GM23248 (cell line): Measurements from ENCODE around the gene ARHGEF7. TPM values are rescaled to one million over a fixed set of nuclear protein-coding genes. Genes with fewer than 3 reads are reported as not detected.
A peak's percentile ranks its signal among the peaks of the same experiment; 100 is the strongest.

Source experiments
- DNase-seq: peaks from one replicate; pipeline ENCODE4 v3.0.0-alpha.2; 2015
- H2AFZ ChIP-seq: fragments of 200-600 bp; sonication (generic); 2 replicates; pipeline ENCODE4 v1.6.1; 2016; ENCODE audit warnings: antibody characterized with exemption
- H3F3A ChIP-seq: fragments of 200-600 bp; sonication (generic); 2 replicates; pipeline ENCODE4 v1.6.1; 2016; ENCODE audit warnings: mild to moderate bottlenecking, antibody characterized with exemption, mixed run types; ENCODE audit not compliant: insufficient read depth
- H3K27ac ChIP-seq: fragments of 200-600 bp; sonication (generic); 2 replicates; pipeline ENCODE4 v1.5.1; 2016; ENCODE audit warnings: mild to moderate bottlenecking
- H3K27me3 ChIP-seq: fragments of 200-600 bp; sonication (generic); replicated peaks from 2 replicates; pipeline ENCODE4 v1.6.1; 2016; ENCODE audit warnings: mild to moderate bottlenecking; ENCODE audit not compliant: insufficient read depth
- H3K36me3 ChIP-seq: fragments of 200-600 bp; sonication (generic); 2 replicates; pipeline ENCODE4 v1.6.1; 2016; ENCODE audit warnings: low read depth, mild to moderate bottlenecking
- H3K4me1 ChIP-seq: fragments of 200-600 bp; sonication (generic); 2 replicates; pipeline ENCODE4 v1.6.1; 2016; ENCODE audit warnings: mild to moderate bottlenecking; ENCODE audit not compliant: insufficient read depth
- H3K4me2 ChIP-seq: fragments of 200-600 bp; sonication (generic); one replicate; pipeline ENCODE4 v1.6.1; 2016; ENCODE audit warnings: mild to moderate bottlenecking; ENCODE audit not compliant: unreplicated experiment
- H3K4me3 ChIP-seq: fragments of 200-600 bp; sonication (generic); 2 replicates; pipeline ENCODE4 v1.5.1; 2016; ENCODE audit warnings: mild to moderate bottlenecking
- H3K79me2 ChIP-seq: fragments of 200-600 bp; sonication (generic); 2 replicates; pipeline ENCODE4 v1.6.1; 2016; ENCODE audit warnings: mild to moderate bottlenecking; ENCODE audit not compliant: insufficient read depth
- H3K9ac ChIP-seq: fragments of 200-600 bp; sonication (generic); 2 replicates; pipeline ENCODE4 v1.6.1; 2016; ENCODE audit warnings: mild to moderate bottlenecking
- H3K9me2 ChIP-seq: fragments of 200-600 bp; sonication (generic); 2 replicates; pipeline ENCODE4 v1.6.1; 2016; ENCODE audit warnings: mixed run types, mild to moderate bottlenecking, moderate library complexity; ENCODE audit not compliant: insufficient read depth
- H3K9me3 ChIP-seq: fragments of 200-600 bp; sonication (generic); one replicate; pipeline ENCODE4 v1.6.1; 2017; ENCODE audit warnings: low read depth
- H4K20me1 ChIP-seq: fragments of 200-600 bp; sonication (generic); 2 replicates; pipeline ENCODE4 v1.6.0; 2016; ENCODE audit not compliant: insufficient read depth
- EZH2 ChIP-seq: fragments of 200-600 bp; sonication (generic); IDR thresholded peaks from 2 replicates; pipeline ENCODE4 v1.6.1; 2018; ENCODE audit warnings: antibody characterized with exemption, mild to moderate bottlenecking; ENCODE audit not compliant: insufficient read depth, poor library complexity, severe bottlenecking
- EZH2phosphoT487 ChIP-seq: fragments of 200-600 bp; sonication (generic); IDR thresholded peaks from 2 replicates; pipeline ENCODE4 v1.6.1; 2018; ENCODE audit warnings: antibody characterized with exemption, moderate library complexity, mild to moderate bottlenecking, low read depth; ENCODE audit not compliant: insufficient read depth
- WGBS, 2 experiments: methylation state at CpG; one replicate each; pipeline ENCODE4 v1.1.6; 2015 to 2017; ENCODE audit warnings: low lambda C conversion rate in 2 of 2, low coverage in 1 of 2; ENCODE audit errors: missing lambda C conversion rate in 2 of 2; 5-methylcytosine and 5-hydroxymethylcytosine counted together
- in situ Hi-C: fragments of 300-500 bp; cut with MboI; formaldehyde crosslinking; loops from 2 replicates; pipeline ENCODE4 v1.15.0; 2020
- polyA plus RNA-seq: library from polyadenylated mRNA; unstranded; fragments of >200 nt; fragmentation: Nextera tagmentation; extraction: Ambion mirVana; gene quantifications from 2 replicates; pipeline ENCODE4 v1.2.1, GENCODE V29; 2016
- total RNA-seq: library from RNA; depleted of rRNA; stranded (reverse); fragments of >200 nt; shearing (Covaris generic); gene quantifications from 2 replicates; pipeline ENCODE4 v1.2.3, GENCODE V29; 2014

Gene ARHGEF7
- total and polyA plus RNA-seq, 2 experiments from 2014 or later = 19.0 to 23.0 TPM

DNA sequence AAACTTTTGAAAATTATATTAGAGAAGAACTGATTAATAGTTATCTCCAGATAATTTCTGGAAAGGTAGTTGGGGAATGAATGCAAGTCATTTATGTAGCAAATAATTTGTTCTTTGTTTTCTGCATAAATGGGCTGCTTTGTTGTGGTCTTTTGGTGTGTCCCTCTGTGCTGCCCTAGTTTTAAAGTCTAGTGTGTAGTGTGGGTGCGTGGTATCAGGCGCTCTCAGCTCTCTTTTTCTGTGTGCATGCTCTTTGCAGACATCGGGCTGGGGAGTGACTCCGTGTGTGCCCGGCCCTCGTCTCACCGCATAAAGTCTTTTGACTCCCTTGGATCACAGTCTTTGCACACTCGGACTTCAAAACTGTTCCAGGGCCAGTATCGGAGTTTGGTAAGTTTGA, 94.5 kb downstream of the ARHGEF7 start:
- 69 to 73% methylated on average over 9 of the region's 9 CpGs for WGBS, 2 experiments
- peaks cover 94% of the 10 kb centered on the region for H3K79me2 ChIP-seq
- in situ Hi-C loops = loop anchor here (25.0 kb wide), 1 partner anchor 272 kb away; no protein-coding TSS in a partner anchor
- H3K9me3 ChIP-seq = no peaks in the 10 kb centered on the region
- peaks cover 33% of the 10 kb centered on the region for H3K4me1 ChIP-seq
- H3F3A ChIP-seq = peaks cover 20% of the 10 kb centered on the region
- peak overlapping the region; percentile 90 for H3K4me2 ChIP-seq
- no peak overlapping the region for H3K4me3 ChIP-seq
- no peak for DNase-seq
- no peaks in the 10 kb centered on the region for H4K20me1 ChIP-seq
- peak overlapping the region; percentile 73 for H3K27ac ChIP-seq
- peak overlapping the region; percentile 70; the same call in 1 of the 2 replicates for H3K9ac ChIP-seq
- H3K27me3 ChIP-seq = no peaks in the 10 kb centered on the region
- no peak overlapping the region for H2AFZ ChIP-seq
- H3K9me2 ChIP-seq = no peaks in the 10 kb centered on the region
- no peaks in the 10 kb centered on the region for H3K36me3 ChIP-seq
- TF ChIP-seq EZH2 (no peak), EZH2phosphoT487 (no peak)

GRCh38 chr13:111210091-111210490, 95.0 kb downstream of the ARHGEF7 start:
- H2AFZ ChIP-seq = peak overlapping the region; percentile 52
- peaks cover 96% of the 10 kb centered on the region for H3K79me2 ChIP-seq
- H3K4me1 ChIP-seq = peaks cover 32% of the 10 kb centered on the region
- WGBS, 2 experiments = 21 to 32% methylated on average over 4 of the region's 4 CpGs
- no peaks in the 10 kb centered on the region for H3K9me2 ChIP-seq
- no peaks in the 10 kb centered on the region for H3K9me3 ChIP-seq
- H3K9ac ChIP-seq = peak overlapping the region; percentile 70
- H3K27me3 ChIP-seq = no peaks in the 10 kb centered on the region
- no peak for TF ChIP-seq EZH2phosphoT487
- no peak for TF ChIP-seq EZH2
- H3K27ac ChIP-seq = peak overlapping the region; percentile 73
- H4K20me1 ChIP-seq = no peaks in the 10 kb centered on the region
- peak overlapping the region; percentile 67 for H3K4me3 ChIP-seq
- in situ Hi-C loops = loop anchor here (25.0 kb wide), 1 partner anchor 273 kb away; no protein-coding TSS in a partner anchor
- H3K4me2 ChIP-seq = peak overlapping the region; percentile 90
- no peaks in the 10 kb centered on the region for H3K36me3 ChIP-seq
- DNase-seq = no peak
- peaks cover 20% of the 10 kb centered on the region for H3F3A ChIP-seq

DNA sequence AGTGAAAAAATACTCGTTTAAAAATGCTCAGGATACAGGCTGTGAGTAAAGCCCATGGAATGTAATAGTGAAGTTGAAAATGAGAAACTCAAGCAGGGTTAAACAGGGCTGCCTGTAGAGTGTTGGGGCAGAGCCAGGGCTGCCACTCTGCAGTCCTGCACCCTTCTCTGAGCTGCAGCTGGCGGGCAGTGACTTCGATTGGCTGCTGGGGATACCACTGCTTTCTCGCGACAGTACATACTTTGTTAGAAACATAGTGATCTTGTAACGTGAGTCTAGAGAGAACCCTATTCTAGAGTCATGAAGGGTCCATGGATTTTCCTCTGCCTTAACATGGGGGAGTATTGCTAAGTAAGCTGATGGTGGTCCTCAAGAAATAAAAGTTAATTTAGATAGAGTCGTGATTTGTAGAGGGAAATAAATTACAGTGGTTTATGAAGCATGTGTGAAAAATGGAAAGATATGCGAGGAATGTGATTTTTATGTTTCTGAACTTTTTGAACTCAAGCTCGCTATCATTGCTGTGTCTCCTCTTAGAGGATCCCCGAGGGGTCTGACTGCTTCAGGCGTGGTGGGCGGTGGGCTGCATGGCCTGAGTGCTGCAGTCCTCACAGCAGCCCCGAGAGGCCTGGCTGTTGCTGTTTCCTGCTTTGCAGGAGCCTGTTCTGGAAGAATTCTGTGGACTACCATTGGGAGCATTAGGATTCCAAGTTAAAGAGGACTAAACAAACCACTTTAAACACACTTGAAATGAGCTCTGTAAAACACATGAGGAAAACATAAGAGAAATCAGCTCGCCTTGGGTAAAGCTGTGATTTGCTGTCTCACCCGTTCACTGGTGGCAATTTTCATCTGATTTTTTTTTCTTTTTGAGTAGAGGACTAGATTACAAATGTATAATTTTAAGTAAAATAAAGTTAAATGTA, 95.7 kb downstream of the ARHGEF7 start:
- Histone ChIP-seq H3K4me2 (peak overlapping the region; percentile 90), H3K27me3 (no peaks in the 10 kb centered on the region), H3K9me2 (no peaks in the 10 kb centered on the region), H3K4me1 (peaks cover 32% of the 10 kb centered on the region), H3K9ac (peak overlapping the region; percentile 70), H2AFZ (peak overlapping the region; percentile 52), H3F3A (peaks cover 20% of the 10 kb centered on the region), H3K79me2 (peaks cover 96% of the 10 kb centered on the region), H3K9me3 (no peaks in the 10 kb centered on the region), H4K20me1 (no peaks in the 10 kb centered on the region), H3K36me3 (no peaks in the 10 kb centered on the region), H3K4me3 (peak overlapping the region; percentile 67), H3K27ac (peak overlapping the region; percentile 73)
- in situ Hi-C loops = loop anchor here (25.0 kb wide), 1 partner anchor 274 kb away; no protein-coding TSS in a partner anchor
- 28 to 31% methylated on average over 15 of the region's 15 CpGs for WGBS, 2 experiments
- peak; percentile 83 for DNase-seq
- TF ChIP-seq EZH2phosphoT487 (no peak), EZH2 (no peak)

DNA sequence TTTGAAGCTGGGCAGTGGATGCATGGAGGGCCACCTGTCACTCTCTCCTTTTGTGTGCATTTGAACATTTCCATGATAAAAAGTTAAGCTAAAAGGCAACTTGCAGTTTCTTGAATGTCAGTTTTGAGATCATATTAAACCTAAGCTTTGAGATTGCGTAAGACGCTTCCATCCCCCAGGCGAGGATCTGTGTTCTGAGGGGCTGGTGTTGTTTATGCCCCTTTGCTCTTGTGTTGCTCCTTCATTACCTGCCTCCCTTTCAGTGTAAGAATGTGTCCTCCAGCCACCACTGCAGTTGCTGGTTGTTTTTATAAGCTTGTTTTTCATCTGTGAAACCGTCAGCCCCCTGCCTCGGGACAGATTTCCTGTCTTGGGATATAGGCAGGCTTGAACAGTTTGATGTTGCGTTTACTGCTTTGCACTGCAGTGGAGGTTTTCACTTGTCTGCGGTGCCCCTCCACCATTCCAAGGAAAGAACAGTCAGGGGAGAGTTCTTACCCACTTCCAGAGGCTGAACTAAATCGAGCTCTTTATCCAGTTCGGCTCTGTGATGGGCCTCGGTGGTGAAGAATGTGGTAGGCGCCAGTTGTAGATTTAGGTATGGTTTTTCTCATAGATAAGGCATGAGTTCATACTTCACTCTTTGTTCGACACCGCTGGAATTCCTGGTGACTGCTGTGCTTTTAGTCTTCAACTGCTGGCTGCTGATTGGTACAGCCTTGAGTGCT, 96.8 kb downstream of the ARHGEF7 start:
- H3K27me3 ChIP-seq = no peaks in the 10 kb centered on the region
- peaks cover 32% of the 10 kb centered on the region for H3K4me1 ChIP-seq
- H3K9me3 ChIP-seq = no peaks in the 10 kb centered on the region
- no peaks in the 10 kb centered on the region for H3K9me2 ChIP-seq
- TF ChIP-seq EZH2 (no peak), EZH2phosphoT487 (no peak)
- WGBS, 2 experiments = 81 to 82% methylated on average over 13 of the region's 13 CpGs
- H3K79me2 ChIP-seq = peaks cover 99% of the 10 kb centered on the region
- in situ Hi-C loops = loop anchor here (25.0 kb wide), 1 partner anchor 275 kb away; no protein-coding TSS in a partner anchor
- no peak overlapping the region for H2AFZ ChIP-seq
- H3K4me2 ChIP-seq = no peak overlapping the region
- no peak overlapping the region for H3K9ac ChIP-seq
- no peak for DNase-seq
- H4K20me1 ChIP-seq = no peaks in the 10 kb centered on the region
- no peak overlapping the region for H3K4me3 ChIP-seq
- H3K27ac ChIP-seq = no peak overlapping the region
- peaks cover 20% of the 10 kb centered on the region for H3F3A ChIP-seq
- H3K36me3 ChIP-seq = no peaks in the 10 kb centered on the region
